ENCODE data around the gene SEPTIN11.
A peak's percentile ranks its signal among the peaks of the same experiment; 100 is the strongest.
"Not testable (repeated sequence)": the region's sequence is repeated elsewhere in the genome, so short reads cannot be mapped to it uniquely, and the experiment has no call there.

The SEPTIN11 gene

GRCh38 chr4:76952071-76952470 is 2.5 kb downstream of the SEPTIN11 start:
- no peak for DNase-seq (ENCODE audit: low spot score)

- no peak for DNase-seq (ENCODE audit: low spot score)
Observed at GRCh38 chr4:76952656-76953582, 3.4 kb downstream of the SEPTIN11 start.

GRCh38 chr4:76953956-76954355 is 4.4 kb downstream of the SEPTIN11 start:
- no peak for DNase-seq (ENCODE audit: low spot score)

GRCh38 chr4:76954489-76954888 is 4.9 kb downstream of the SEPTIN11 start:
- DNase-seq (ENCODE audit: low spot score) = no peak

- DNase-seq (ENCODE audit: low spot score) = no peak
Observed at GRCh38 chr4:76955182-76955581, 5.6 kb downstream of the SEPTIN11 start.

- no peak for DNase-seq (ENCODE audit: low spot score)
Observed at GRCh38 chr4:76957004-76957738, 7.6 kb downstream of the SEPTIN11 start.

GRCh38 chr4:76958891-76959290 is 9.3 kb downstream of the SEPTIN11 start:
- no peak for DNase-seq (ENCODE audit: low spot score)

- DNase-seq (ENCODE audit: low spot score) = no peak
Observed at GRCh38 chr4:76960014-76960413, 10.5 kb downstream of the SEPTIN11 start.

- no peak for DNase-seq (ENCODE audit: low spot score)
Observed at GRCh38 chr4:76962406-76963130, 13.0 kb downstream of the SEPTIN11 start.

- DNase-seq (ENCODE audit: low spot score) = no peak
Observed at GRCh38 chr4:76963131-76963750, 13.7 kb downstream of the SEPTIN11 start.

GRCh38 chr4:76963927-76964326 is 14.4 kb downstream of the SEPTIN11 start:
- DNase-seq (ENCODE audit: low spot score) = not testable (repeated sequence)

GRCh38 chr4:76964769-76965168 is 15.2 kb downstream of the SEPTIN11 start:
- DNase-seq (ENCODE audit: low spot score) = no peak

GRCh38 chr4:76965866-76966579 is 16.5 kb downstream of the SEPTIN11 start:
- no peak for DNase-seq (ENCODE audit: low spot score)

- no peak for DNase-seq (ENCODE audit: low spot score)
Observed at GRCh38 chr4:76968937-76969336, 19.4 kb downstream of the SEPTIN11 start.

- DNase-seq (ENCODE audit: low spot score) = no peak
Observed at GRCh38 chr4:76969495-76969894, 19.9 kb downstream of the SEPTIN11 start.

- no peak for DNase-seq (ENCODE audit: low spot score)
Observed at GRCh38 chr4:76969941-76970529, 20.5 kb downstream of the SEPTIN11 start.

- no peak for DNase-seq (ENCODE audit: low spot score)
Observed at GRCh38 chr4:76972306-76972705, 22.8 kb downstream of the SEPTIN11 start.

GRCh38 chr4:76974150-76974549 is 24.6 kb downstream of the SEPTIN11 start:
- DNase-seq (ENCODE audit: low spot score) = no peak

GRCh38 chr4:76977113-76977512 is 27.6 kb downstream of the SEPTIN11 start:
- no peak for DNase-seq (ENCODE audit: low spot score)

GRCh38 chr4:76977736-76978350 is 28.3 kb downstream of the SEPTIN11 start:
- DNase-seq (ENCODE audit: low spot score) = peak; percentile 56

Data from COLO829 (cell line).